Measurements from ENCODE around the gene SDR42E1.
"Not testable (repeated sequence)": the region's sequence is repeated elsewhere in the genome, so short reads cannot be mapped to it uniquely, and the experiment has no call there.

SDR42E1 gene

GRCh38 chr16:82034981-82035612 lies 23.8 kb upstream of the SDR42E1 start, which contains the start of gene HSD17B2:
Gene HSD17B2 (plus strand): TSS chr16:82035253. CDS start chr16:82035425, 172 bp downstream.
- DNase-seq, result no peak

- no peak for DNase-seq
These were observed 22.5 kb upstream of the SDR42E1 start for GRCh38 chr16:82033683-82034300.

GRCh38 chr16:82033006-82033405 lies 21.7 kb upstream of the SDR42E1 start:
- DNase-seq, result no peak

- DNase-seq, result peak; percentile 14 to 53
These were observed 20.1 kb upstream of the SDR42E1 start for GRCh38 chr16:82031116-82032084.

- DNase-seq, result no peak
These were observed 16.4 kb upstream of the SDR42E1 start for GRCh38 chr16:82027629-82028064.

- DNase-seq, result no peak
These were observed 13.6 kb upstream of the SDR42E1 start for GRCh38 chr16:82024883-82025282.

- DNase-seq, result no peak
These were observed 13.0 kb upstream of the SDR42E1 start for GRCh38 chr16:82024316-82024715.

GRCh38 chr16:82023206-82023605 lies 11.9 kb upstream of the SDR42E1 start:
- DNase-seq, result no peak

GRCh38 chr16:82020051-82020450 lies 8.8 kb upstream of the SDR42E1 start:
- no peak for DNase-seq

GRCh38 chr16:82019535-82019934 lies 8.3 kb upstream of the SDR42E1 start:
- no peak for DNase-seq

GRCh38 chr16:82017911-82018568 lies 6.8 kb upstream of the SDR42E1 start:
- DNase-seq, result no peak

- DNase-seq, result no peak
These were observed 5.7 kb upstream of the SDR42E1 start for GRCh38 chr16:82016964-82017363.

GRCh38 chr16:82016263-82016662 lies 5.0 kb upstream of the SDR42E1 start:
- peak; percentile 22 to 31 for DNase-seq

GRCh38 chr16:82013139-82013538 lies 1.9 kb upstream of the SDR42E1 start:
- DNase-seq, result no peak

- DNase-seq, result no peak
These were observed 621 bp downstream of the SDR42E1 start for GRCh38 chr16:82010649-82011048.

GRCh38 chr16:82009789-82010188 lies 1.5 kb downstream of the SDR42E1 start:
- not testable (repeated sequence) for DNase-seq

GRCh38 chr16:82008957-82009592 lies 2.2 kb downstream of the SDR42E1 start:
- DNase-seq, result no peak

GRCh38 chr16:82007189-82007588 lies 4.1 kb downstream of the SDR42E1 start:
- no peak for DNase-seq

GRCh38 chr16:82006036-82006435 lies 5.2 kb downstream of the SDR42E1 start:
- no peak for DNase-seq

GRCh38 chr16:82005027-82005830 lies 6.0 kb downstream of the SDR42E1 start:
- DNase-seq, result no peak

GRCh38 chr16:82004601-82005000 lies 6.7 kb downstream of the SDR42E1 start:
- DNase-seq, result no peak

GRCh38 chr16:82002831-82003230 lies 8.4 kb downstream of the SDR42E1 start:
- DNase-seq, result no peak

Data from Kasumi-1 (cell line).